ENCODE measurements around the gene SOX21.
"Not testable (repeated sequence)": the region's sequence is repeated elsewhere in the genome, so short reads cannot be mapped to it uniquely, and the experiment has no call there.

Gene SOX21
- total RNA-seq = 0 to 0.07 (median 0) reads per million in 18 experiments

- DNase-seq = no peak
Measured at GRCh38 chr13:94712287-94712811, at the start of gene SOX21. Gene SOX21, minus strand, starts transcription at chr13:94712545. Its CDS starts 496 bp downstream, at chr13:94712049.

- DNase-seq = no peak
Measured at GRCh38 chr13:94761407-94761806, 49.1 kb upstream of the SOX21 start.

GRCh38 chr13:94759120-94759728 lies 46.9 kb upstream of the SOX21 start:
- DNase-seq = no peak

DNA sequence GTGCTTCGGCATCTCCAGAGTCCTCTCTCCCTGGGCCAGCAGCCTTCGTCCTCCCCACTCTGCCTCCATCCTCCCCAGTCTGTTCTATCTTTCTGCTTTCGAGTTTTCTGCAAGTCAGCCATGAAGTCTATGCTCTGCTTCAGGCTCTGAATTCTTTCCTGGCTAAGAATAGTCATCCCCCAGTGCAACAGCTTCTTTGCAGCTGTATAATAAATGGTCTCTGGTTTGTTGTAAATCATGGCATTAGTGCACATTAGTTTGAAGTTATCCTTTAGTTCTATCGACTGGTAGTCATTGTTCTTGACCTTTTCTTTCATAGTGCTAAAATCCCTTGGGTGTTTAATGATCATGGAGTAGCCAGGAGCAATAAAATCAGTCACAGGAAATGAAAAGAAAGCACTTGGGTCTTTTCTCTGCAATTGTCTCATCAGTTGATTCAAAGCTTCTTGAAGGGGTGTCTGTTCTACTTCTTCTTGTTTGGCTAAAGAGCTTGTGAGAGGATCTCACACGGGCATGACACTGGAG lies 46.2 kb upstream of the SOX21 start:
- no peak for DNase-seq

- DNase-seq = no peak
Measured at GRCh38 chr13:94753327-94753726, 41.0 kb upstream of the SOX21 start.

- no peak for DNase-seq
Measured at GRCh38 chr13:94749162-94749561, 36.8 kb upstream of the SOX21 start.

GRCh38 chr13:94739235-94739634 lies 26.9 kb upstream of the SOX21 start:
- DNase-seq = no peak

- DNase-seq = no peak
Measured at GRCh38 chr13:94731028-94731427, 18.7 kb upstream of the SOX21 start.

- not testable (repeated sequence) for DNase-seq
Measured at GRCh38 chr13:94729941-94730340, 17.6 kb upstream of the SOX21 start.

DNA sequence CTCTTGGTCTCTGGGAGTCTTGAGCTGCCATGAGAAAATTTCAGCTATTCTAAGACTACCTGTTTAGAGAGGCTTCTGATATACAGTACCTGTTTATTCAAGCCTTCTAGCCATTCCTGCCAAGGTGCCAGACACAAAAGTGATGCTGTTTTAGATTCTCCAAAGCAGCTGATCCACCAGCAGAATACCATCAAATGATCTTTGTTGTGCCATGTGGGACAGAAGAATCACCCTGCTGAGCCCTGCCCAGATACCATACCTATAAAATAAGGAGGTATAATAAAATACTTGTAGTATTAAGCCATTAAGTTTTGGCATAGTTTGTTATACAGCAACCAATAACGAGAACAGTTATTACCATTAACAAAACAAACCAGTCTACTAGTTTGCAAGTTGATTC lies 14.1 kb upstream of the SOX21 start:
- no peak for DNase-seq

DNA sequence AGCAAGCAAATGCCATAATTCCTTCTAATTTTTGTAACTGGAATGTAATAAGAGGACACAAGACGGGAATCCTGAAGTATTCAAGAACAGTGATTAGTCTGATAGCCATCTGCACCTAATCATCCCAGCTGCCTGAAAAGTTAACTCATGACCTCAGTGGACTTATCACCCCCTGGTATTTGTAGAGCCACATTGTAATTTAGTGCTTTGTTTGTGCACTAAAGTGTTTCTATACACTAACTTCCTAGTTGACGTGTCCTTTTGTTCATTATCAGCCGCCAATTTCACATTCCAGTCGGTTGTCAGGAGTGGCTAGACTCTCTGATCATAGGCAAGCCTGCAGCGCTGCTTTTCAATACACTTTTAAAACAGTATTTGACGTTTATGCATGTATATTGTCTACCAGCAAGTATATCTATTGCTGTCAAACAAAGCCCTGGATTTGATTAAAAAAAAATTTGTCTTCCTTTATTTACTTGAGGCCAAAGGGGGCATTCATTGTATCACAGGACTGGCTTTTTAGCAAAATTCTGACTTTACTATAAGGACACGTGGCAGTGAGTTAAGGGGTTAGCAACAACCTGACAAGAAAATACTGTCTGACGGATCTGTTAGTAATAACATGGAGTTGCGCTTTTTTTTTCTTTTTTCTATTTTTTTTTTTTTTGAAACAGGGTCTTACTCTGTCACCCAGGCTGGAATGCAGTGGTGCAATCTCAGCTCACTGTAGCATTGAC lies 10.4 kb upstream of the SOX21 start:
- DNase-seq = no peak

DNA sequence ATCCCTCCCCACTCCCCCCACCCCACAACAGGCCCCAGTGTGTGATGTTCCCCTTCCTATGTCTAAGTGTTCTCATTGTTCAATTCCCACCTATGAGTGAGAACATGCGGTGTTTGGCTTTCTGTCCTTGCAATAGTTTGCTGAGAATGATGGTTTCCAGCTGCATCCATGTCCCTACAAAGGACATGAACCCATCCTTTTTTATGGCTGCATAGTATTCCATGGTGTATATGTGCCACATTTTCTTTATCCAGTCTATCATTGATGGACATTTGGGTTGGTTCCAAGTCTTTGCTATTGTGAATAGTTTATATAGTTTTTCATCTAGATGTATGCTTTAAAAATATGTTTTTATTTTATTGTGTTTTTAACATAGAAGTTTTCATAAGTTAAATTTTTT lies 6.4 kb upstream of the SOX21 start:
- not testable (repeated sequence) for DNase-seq

DNA sequence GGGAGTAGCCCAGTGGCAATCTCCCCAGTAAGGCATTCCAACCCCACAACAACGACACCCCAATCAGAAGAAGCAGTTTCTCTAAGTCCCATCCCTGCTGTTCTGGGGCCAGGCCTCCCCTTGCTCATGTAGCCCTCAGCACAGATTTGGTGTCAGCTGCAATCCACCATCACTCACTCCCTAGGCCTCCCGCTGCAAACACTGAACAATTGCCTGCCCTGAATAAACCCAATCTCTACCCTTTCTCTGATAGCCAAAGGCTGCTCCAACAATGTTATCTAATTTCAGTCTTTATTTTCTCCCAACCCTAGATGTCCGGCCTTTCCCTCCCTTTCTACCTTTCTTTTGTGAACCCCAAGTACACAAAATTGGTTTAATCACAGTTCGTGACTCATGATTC lies 5.6 kb upstream of the SOX21 start:
- no peak for DNase-seq

DNA sequence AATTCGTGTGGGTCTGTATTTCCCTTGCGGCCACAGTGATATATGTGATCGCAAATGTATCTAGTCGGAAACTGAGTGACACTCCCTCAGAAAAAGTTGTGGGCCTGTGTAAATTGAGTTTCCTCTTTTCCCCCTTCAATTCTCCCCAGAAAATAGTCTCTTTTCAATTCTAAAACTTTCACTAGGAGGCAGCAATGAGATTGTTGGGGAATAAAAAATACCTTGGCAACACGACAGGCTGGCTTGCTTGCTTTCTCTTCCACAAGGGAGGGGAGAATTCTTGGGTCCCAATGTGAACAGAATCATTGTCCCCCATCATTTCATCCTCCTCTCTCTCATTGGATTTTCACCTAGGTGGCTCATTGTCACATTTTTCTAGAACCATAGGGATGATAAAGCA lies 3.7 kb upstream of the SOX21 start:
- no peak for DNase-seq

DNA sequence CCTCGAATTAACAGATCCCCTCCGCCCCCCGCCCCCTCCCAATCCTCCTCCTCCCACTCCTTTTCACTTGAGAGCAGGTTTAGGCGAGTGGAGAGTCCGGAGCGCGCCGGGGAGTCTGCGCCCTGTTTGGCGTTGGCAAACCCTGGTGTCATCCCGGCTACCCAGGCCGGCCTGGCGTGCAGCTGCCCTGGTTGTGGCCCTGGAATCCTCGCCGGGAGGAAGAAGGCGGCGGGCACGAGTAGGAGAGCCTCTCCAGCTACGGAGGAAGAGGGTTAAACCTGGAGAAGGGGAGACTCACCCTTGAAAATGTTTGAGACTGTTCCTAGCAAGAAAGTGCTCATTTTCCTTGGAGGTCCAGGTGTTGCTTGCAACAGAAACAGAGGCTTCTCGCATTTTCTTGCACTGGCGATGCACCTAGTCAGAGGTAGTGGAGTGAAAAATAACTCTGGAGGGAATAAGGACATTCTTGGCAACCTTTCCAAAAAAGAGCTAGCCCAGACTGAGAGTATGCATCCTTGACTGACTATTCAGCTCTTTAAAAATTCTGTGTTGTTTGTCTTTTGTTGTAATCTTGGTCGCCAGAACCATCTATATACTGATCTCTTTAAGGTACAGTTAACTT lies 1.3 kb upstream of the SOX21 start:
- DNase-seq = no peak

- peak in 1 of 2 donors; percentile 15 for DNase-seq
Measured at GRCh38 chr13:94712812-94713560, 641 bp upstream of the SOX21 start.

GRCh38 chr13:94711561-94712286 lies 621 bp downstream of the SOX21 start:
- peak in 1 of 2 donors; percentile 12 for DNase-seq

DNA sequence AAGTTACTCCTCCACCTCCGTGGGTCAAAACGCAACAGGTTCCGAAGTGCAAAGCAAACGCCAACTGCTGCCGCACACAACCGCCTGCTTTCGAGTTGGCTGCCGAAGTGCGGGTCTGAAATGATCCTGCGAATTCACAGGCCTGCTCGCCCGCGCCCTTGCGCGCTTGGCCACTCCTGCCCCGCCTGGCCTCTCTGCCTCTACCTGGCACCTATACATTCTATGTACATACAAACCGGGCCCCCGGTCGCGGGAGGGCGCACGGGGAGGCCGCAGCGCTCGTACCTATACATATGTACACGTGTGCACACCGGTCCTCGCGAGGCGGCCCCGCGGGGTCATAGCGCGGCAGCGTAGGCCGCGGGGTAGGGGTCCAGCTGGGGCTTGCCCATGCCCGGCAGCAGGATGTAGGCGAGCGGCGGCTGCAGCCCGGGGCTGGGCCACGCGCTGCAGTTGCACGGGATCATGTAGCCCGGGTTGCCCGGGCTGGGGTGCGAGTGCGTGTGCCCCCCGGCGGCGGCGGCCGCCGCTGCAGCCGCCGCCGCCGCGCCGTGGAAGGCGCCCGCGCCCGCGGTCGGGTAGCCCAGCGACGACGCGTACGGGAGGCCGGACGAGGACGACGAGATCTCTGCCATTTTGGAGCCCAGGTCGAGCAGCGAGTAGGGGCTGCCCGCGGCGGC lies 1.3 kb downstream of the SOX21 start:
- DNase-seq = peak in 1 of 2 donors; percentile 8

DNA sequence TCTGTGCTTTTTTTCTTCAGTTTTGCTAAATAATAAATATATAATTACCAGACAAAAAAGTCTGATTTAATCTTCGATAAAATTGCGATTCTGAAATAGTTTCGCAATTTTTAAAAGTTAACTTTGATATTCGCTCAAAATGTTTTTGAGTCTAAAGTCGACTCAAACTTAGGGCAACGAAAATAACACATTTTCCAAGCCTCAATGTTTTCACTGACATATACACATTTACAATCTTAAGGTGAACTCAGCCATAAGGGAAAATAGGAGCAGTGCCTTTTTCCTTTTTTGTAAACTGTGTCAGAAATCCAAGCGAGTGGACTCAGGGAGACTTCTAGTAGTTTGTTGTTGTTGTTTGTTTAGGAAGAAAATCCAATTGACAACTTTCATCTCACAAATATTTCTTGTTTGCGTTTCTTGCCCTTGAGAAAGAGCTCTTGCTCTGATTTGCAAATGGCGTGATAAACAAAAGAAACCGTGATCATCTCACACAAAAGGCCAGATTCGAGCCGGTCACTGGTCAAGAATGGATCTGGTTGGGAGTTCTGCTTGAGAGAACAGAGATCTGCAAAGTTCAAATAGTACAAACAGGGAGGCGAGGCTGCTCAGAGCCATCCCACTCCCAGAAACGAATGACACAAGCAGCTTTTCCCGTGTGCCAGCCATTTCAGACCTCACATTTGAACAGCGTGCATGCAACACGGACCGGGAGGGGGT lies 2.1 kb downstream of the SOX21 start:
- DNase-seq = no peak

DNA sequence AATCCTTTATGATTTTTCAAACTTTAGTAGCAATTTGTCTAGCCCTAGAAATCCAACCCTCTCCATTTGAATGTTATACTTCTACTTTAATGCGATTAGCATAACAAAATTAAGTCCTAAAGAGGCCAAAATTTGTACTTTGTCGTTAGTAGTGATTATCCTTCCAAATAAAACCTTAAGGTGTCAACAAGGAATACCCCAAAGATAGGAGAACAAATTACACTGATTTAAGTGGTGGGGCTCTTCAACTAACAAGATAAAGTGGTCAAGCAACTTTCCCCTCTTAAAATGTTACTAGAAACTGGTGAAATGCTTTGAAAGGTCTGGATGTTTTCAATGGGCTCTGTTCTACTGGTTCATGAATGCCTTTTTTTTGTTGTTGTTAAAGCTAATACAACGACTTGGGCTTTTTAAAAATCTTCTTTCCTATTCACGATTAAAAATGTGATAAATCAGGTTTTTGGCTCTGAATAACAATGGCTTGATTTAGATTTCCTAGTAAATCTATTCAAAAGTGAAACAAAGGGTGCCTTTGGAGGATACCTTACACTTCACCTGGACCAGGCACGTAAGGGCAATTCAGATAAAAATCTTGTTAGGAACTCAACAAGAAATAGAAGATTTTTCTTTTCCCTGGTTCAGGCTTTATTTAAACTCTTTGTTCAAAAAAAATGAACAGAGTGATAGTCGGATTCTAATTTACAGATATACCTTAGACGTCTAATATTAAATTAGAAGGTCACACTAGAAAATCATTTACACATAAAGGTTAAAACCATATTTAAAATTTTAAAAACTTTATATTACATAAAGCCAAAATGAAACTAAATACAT lies 3.1 kb downstream of the SOX21 start:
- no peak for DNase-seq

Data from inflammatory macrophage (primary cell).